Midbrain (tissue), 1 donor: Measurements from ENCODE around the gene EXOSC9.
A peak's percentile ranks its signal among the peaks of the same experiment; 100 is the strongest.
"Not testable (repeated sequence)": the region's sequence is repeated elsewhere in the genome, so short reads cannot be mapped to it uniquely, and the experiment has no call there.

ENCODE experiments used
- DNase-seq: peaks from one replicate; lab custom pipeline; 2025; lab: John Stamatoyannopoulos, UW

Gene EXOSC9, protein sequence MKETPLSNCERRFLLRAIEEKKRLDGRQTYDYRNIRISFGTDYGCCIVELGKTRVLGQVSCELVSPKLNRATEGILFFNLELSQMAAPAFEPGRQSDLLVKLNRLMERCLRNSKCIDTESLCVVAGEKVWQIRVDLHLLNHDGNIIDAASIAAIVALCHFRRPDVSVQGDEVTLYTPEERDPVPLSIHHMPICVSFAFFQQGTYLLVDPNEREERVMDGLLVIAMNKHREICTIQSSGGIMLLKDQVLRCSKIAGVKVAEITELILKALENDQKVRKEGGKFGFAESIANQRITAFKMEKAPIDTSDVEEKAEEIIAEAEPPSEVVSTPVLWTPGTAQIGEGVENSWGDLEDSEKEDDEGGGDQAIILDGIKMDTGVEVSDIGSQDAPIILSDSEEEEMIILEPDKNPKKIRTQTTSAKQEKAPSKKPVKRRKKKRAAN

GRCh38 chr4:121800961-121801714, at the start of gene EXOSC9:
EXOSC9 (plus strand) TSS chr4:121801323; CDS start chr4:121801425, 102 bp downstream.
- DNase-seq, result peak; percentile 93

GRCh38 chr4:121752142-121752541, 49.0 kb upstream of the EXOSC9 start:
- DNase-seq, result not testable (repeated sequence)

DNA sequence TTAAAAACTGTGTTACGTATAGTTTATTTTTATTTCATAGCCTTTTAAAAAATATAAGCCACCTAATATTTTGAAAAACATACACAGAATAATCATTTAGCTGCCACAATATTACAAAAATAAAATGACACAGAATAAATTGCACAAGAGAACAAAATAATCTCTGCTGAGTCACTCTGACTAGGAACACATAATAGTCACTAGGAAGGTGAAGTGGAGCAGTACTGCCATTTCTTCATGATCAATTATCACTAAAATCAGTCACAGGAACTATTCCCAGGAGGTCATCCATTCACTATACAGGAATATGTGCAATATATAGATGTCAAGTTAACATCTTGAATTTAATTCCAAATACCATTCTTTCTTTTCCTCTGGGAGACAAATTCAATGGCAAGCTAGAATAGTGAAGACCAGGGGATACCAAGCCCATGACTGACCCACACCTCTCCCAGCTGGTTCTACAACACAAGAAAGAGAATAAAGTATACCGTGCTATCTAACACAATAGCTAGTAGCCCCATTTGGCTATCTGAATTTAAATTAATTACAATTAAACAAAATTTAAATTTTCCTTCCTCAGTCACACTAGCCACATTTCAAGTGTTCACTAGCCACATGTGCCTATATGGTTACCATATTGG, 42.1 kb upstream of the EXOSC9 start:
- no peak for DNase-seq

GRCh38 chr4:121760205-121760604, 40.9 kb upstream of the EXOSC9 start:
- DNase-seq, result no peak

GRCh38 chr4:121764303-121764701, 36.8 kb upstream of the EXOSC9 start:
- DNase-seq, result no peak

- DNase-seq, result no peak
These were observed 36.3 kb upstream of the EXOSC9 start, which contains the start of gene SMIM43 for GRCh38 chr4:121764702-121765367. SMIM43 (minus strand) TSS chr4:121765164; CDS start chr4:121765105, 59 bp downstream.

DNA sequence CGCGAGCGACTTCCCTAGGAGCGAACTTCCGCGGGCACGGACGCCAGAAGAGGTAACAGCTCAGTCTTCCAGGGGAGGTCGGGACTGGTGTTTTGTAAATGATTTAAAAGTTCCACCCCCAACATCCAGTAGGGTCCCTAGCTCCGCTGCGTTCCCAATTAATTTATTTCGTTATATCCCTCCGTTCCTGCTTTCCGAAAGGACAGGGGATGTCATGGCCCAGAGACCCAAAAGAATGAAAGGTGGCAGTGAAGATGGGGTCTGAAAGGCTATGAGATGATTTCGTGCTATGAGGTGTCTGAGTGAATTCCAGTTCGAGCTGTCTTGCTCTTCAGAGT, 35.8 kb upstream of the EXOSC9 start:
- no peak for DNase-seq

DNA sequence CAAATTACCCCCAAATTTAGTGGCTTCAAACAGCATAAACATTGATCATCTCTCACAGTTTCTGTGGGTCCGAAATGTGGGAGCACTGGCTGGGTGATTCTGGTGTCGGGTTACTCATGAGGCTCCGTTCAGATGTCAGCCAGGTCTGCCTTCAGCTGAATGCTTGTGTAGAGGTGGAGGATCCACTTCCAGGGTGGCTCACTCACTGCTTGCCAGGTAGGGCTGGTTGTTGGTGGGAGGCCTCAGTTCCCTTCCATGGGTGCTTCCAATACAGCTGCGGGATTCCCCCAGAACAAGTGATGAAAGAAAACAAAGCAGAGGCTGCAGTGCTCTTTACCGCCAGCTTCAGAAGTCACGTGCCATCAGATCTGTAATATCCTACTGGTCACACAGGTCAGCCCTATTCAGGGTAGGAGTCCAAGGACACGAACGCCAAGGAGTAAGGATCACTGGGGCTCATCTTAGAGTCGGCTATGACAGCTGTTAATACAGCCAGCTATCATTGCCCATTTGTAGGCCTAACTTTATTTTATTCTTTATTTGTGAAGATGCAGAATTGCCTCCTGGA, 35.1 kb upstream of the EXOSC9 start:
- DNase-seq, result no peak

DNA sequence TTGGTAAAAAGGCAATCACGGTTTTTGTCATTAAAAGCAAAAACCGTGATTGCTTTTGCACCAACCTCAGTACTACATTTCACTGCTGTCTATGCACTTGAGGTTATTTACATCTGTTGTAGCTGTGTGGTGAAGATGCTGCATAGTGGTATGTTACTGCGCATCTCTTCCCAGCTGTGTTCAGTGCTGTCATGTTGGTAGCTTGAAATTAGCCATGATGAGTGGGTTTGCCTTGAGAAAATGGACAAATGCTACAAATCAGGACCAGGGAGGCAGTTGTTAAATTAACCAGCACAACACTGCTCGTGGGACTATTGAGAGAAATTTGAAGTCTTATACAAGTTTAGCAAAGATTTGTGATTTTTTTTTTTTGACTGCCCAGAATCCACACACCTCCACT, 34.0 kb upstream of the EXOSC9 start:
- no peak for DNase-seq

DNA sequence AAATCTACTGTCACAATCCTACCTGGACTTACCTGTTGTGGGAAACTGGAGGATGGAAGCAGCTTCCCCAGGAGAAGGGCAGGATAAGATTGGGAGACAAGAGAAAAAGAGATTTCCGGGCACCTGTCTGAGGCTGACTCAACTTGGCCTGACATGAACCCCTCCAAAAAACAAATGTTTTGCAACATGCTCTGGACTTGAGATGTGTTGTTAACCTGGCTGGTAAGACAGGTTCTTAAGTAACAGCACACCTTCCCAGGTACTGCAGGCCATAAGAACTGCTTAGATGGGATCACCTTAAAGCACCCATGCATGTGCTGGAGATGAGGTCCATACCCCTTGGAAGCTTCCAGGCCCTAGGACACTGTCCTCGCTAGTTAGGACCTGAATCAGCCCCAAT, 31.8 kb upstream of the EXOSC9 start:
- DNase-seq, result no peak

DNA sequence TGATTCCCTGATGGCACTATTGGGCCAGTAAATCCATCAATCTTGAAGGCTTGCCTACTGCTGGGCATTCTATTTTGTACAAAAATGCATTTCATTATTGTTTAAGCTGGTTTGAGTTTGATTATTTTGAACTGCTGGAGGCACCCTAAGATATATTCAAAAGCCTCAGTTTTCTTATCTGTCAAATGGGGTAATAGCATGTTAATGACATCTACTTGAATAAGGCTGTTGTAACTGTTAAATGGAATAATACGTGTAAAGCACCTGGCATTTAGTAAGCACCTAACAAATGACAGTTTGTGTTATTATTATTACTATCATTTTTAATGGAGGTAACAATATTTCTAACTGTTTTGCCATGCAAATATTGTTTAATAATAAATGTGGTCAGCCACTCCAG, 29.3 kb upstream of the EXOSC9 start:
- no peak for DNase-seq

GRCh38 chr4:121773883-121774282, 27.2 kb upstream of the EXOSC9 start:
- DNase-seq, result no peak

GRCh38 chr4:121776610-121777401, 24.3 kb upstream of the EXOSC9 start:
- DNase-seq, result no peak

- no peak for DNase-seq
These were observed 23.5 kb upstream of the EXOSC9 start for GRCh38 chr4:121777625-121778024.

GRCh38 chr4:121778991-121779628, 22.0 kb upstream of the EXOSC9 start:
- DNase-seq, result no peak

GRCh38 chr4:121783210-121783609, 17.9 kb upstream of the EXOSC9 start:
- DNase-seq, result no peak

DNA sequence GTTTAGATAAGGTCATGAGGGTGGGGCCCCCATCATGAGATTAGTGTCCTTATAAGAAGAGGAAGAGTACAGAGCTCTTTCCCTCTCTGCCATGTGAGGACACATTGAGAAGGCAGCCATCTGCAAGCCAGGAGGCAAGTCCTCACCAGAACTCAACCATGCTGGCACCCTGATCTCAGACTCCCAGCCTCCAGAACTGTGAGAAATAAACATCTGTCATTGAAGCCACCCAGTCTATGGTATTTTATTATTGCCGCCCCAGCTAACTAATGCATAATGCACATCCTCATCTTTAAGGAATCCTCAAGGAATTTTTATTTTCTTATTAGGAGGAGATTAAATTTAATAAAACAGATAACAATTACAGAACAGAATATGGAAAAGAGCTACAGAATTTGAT, 16.7 kb upstream of the EXOSC9 start:
- no peak for DNase-seq

DNA sequence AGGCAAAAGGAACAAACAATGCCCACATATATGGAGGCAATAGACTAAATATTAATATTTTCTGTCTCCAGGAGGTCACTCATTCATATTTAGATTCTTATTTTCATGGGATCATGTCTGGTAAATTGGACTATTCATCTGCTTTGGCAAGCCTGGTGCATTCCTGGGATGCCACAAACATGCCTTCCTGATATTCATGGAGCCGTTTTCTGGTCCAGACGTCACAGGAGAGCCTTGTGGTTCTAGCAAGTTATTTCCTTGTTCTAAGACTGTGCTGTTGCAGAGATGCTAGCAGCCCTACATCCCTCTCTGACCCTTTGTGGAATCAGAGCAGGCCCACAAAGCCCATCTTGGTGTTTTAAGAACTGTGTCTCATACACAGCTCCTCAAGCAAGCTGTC, 16.1 kb upstream of the EXOSC9 start:
- DNase-seq, result no peak

DNA sequence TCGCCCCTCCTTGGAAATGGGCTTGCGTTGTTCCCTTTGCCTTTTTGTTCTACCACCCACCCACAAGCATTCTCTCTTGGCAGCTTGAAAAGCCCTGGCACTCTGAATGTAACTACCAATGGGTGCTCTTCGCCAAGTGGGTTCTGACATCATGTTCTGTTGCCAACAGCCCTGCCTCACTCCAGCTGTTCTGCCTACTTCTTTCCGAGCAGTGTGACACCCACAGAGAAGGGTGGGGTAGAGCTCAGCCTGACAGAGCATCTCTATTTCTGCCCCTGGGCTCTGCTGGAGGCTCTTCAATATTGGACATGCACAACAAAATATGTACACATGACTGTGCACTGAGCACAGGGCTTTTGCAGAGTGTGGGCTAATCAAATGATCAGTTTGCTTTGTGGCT, 15.6 kb upstream of the EXOSC9 start:
- no peak for DNase-seq

GRCh38 chr4:121786221-121786620, 14.9 kb upstream of the EXOSC9 start:
- DNase-seq, result no peak

DNA sequence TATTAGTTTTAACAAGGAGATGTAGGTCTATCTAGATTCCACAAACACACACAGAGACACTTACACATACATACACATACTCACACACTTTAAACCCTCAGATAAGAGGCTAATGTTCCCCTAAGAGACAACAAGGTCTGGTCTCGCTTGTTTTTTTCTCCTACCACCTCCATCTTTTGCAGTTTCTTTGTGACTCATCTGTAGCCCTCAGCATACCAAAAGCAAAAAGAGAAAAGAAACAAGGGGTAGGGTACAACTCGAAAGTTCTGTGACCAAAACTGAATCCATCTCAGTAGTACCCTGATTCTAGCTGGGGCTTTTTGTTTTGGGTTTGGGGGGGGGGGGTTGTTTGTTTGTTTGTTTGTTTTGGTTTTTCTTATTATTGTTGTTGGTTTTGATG, 12.2 kb upstream of the EXOSC9 start:
- DNase-seq, result no peak
